ENCODE measurements around the gene NCAPH2.
A peak's percentile ranks its signal among the peaks of the same experiment; 100 is the strongest.

The NCAPH2 gene

GRCh38 chr22:50471962-50472361 is 36.1 kb upstream of the NCAPH2 start:
- Histone ChIP-seq H3K4me3 (no peak overlapping the region), H3K36me3 (ENCODE audit: insufficient read depth, low read length) (peaks cover 5% of the 10 kb centered on the region; the same call in 1 of the 2 replicates), H3K27ac (no peak overlapping the region), H3K9ac (ENCODE audit: insufficient read length) (no peak overlapping the region), H3K9me3 (ENCODE audit: low read depth, low read length) (no peaks in the 10 kb centered on the region)
- TF ChIP-seq FOXP2 (optimal IDR thresholded peaks at IDR 0.05; ENCODE audit: control extremely low read depth, extremely low read length, insufficient read depth) (no peak), POLR2AphosphoS5 (IDR thresholded peaks at IDR 0.05; ENCODE audit: borderline replicate concordance, low read depth, low read length) (no peak), EZH2 (IDR thresholded peaks at IDR 0.05) (no peak)
- no peak for DNase-seq (ENCODE audit: low read depth, low spot score)

GRCh38 chr22:50473088-50473487 is 34.9 kb upstream of the NCAPH2 start:
- H3K4me3 ChIP-seq: peak overlapping the region; percentile 91

GRCh38 chr22:50473855-50474671 is 34.0 kb upstream of the NCAPH2 start:
- no peaks in the 10 kb centered on the region for H3K36me3 ChIP-seq (ENCODE audit: insufficient read depth, low read length)
- H3K27ac ChIP-seq: no peak overlapping the region
- TF ChIP-seq FOXP2 (optimal IDR thresholded peaks at IDR 0.05; ENCODE audit: control extremely low read depth, extremely low read length, insufficient read depth) (no peak), POLR2AphosphoS5 (IDR thresholded peaks at IDR 0.05; ENCODE audit: borderline replicate concordance, low read depth, low read length) (no peak), EZH2 (IDR thresholded peaks at IDR 0.05) (no peak)
- no peak for DNase-seq (ENCODE audit: low read depth, low spot score)
- H3K9ac ChIP-seq (ENCODE audit: insufficient read length): peak overlapping the region; percentile 90
- no peaks in the 10 kb centered on the region for H3K9me3 ChIP-seq (ENCODE audit: low read depth, low read length)
- peak overlapping the region; percentile 91 for H3K4me3 ChIP-seq

More at GRCh38 chr22:50473088-50473487, 34.9 kb upstream of the NCAPH2 start:
- H3K27ac ChIP-seq: no peak overlapping the region
- DNase-seq (ENCODE audit: low read depth, low spot score): no peak
- no peaks in the 10 kb centered on the region for H3K9me3 ChIP-seq (ENCODE audit: low read depth, low read length)
- TF ChIP-seq EZH2 (IDR thresholded peaks at IDR 0.05): no peak
- TF ChIP-seq FOXP2 (optimal IDR thresholded peaks at IDR 0.05; ENCODE audit: control extremely low read depth, extremely low read length, insufficient read depth): no peak
- no peak for TF ChIP-seq POLR2AphosphoS5 (IDR thresholded peaks at IDR 0.05; ENCODE audit: borderline replicate concordance, low read depth, low read length)
- no peaks in the 10 kb centered on the region; the same call in 1 of the 2 replicates for H3K36me3 ChIP-seq (ENCODE audit: insufficient read depth, low read length)
- H3K9ac ChIP-seq (ENCODE audit: insufficient read length): no peak overlapping the region

GRCh38 chr22:50474710-50475651 is 33.0 kb upstream of the NCAPH2 start, which contains the start of gene SBF1:
SBF1 (minus strand) TSS chr22:50475035; CDS start chr22:50474840, 195 bp downstream.
- Histone ChIP-seq H3K9ac (ENCODE audit: insufficient read length) (peak within 1 kb of the TSS; percentile 90), H3K27ac (peak within 1 kb of the TSS; percentile 19; the same call in 1 of the 2 replicates), H3K4me3 (peak within 1 kb of the TSS; percentile 91), H3K9me3 (ENCODE audit: low read depth, low read length) (no peaks in the 10 kb centered on the region), H3K36me3 (ENCODE audit: insufficient read depth, low read length) (no peaks in the 10 kb centered on the region)
- TF ChIP-seq EZH2 (IDR thresholded peaks at IDR 0.05) (no peak), POLR2AphosphoS5 (IDR thresholded peaks at IDR 0.05; ENCODE audit: borderline replicate concordance, low read depth, low read length) (peak; percentile 42; the same call in 1 of the 2 replicates), FOXP2 (optimal IDR thresholded peaks at IDR 0.05; ENCODE audit: control extremely low read depth, extremely low read length, insufficient read depth) (no peak)
- no peak for DNase-seq (ENCODE audit: low read depth, low spot score)

GRCh38 chr22:50475652-50476002 is 32.4 kb upstream of the NCAPH2 start:
- Histone ChIP-seq H3K36me3 (ENCODE audit: insufficient read depth, low read length) (no peaks in the 10 kb centered on the region), H3K27ac (no peak overlapping the region), H3K9me3 (ENCODE audit: low read depth, low read length) (no peaks in the 10 kb centered on the region), H3K4me3 (peak overlapping the region; percentile 91), H3K9ac (ENCODE audit: insufficient read length) (no peak overlapping the region)
- TF ChIP-seq EZH2 (IDR thresholded peaks at IDR 0.05): no peak
- TF ChIP-seq FOXP2 (optimal IDR thresholded peaks at IDR 0.05; ENCODE audit: control extremely low read depth, extremely low read length, insufficient read depth): no peak
- TF ChIP-seq POLR2AphosphoS5 (IDR thresholded peaks at IDR 0.05; ENCODE audit: borderline replicate concordance, low read depth, low read length): no peak
- DNase-seq (ENCODE audit: low read depth, low spot score): no peak

GRCh38 chr22:50476868-50477267 is 31.2 kb upstream of the NCAPH2 start:
- no peak overlapping the region for H3K27ac ChIP-seq
- no peaks in the 10 kb centered on the region for H3K36me3 ChIP-seq (ENCODE audit: insufficient read depth, low read length)
- H3K9me3 ChIP-seq (ENCODE audit: low read depth, low read length): no peaks in the 10 kb centered on the region
- TF ChIP-seq FOXP2 (optimal IDR thresholded peaks at IDR 0.05; ENCODE audit: control extremely low read depth, extremely low read length, insufficient read depth) (no peak), POLR2AphosphoS5 (IDR thresholded peaks at IDR 0.05; ENCODE audit: borderline replicate concordance, low read depth, low read length) (no peak), EZH2 (IDR thresholded peaks at IDR 0.05) (no peak)
- no peak overlapping the region for H3K4me3 ChIP-seq
- no peak for DNase-seq (ENCODE audit: low read depth, low spot score)
- no peak overlapping the region for H3K9ac ChIP-seq (ENCODE audit: insufficient read length)

- Histone ChIP-seq H3K9ac (ENCODE audit: insufficient read length) (no peak overlapping the region), H3K4me3 (no peak overlapping the region), H3K36me3 (ENCODE audit: insufficient read depth, low read length) (no peaks in the 10 kb centered on the region; the same call in 1 of the 2 replicates), H3K27ac (no peak overlapping the region), H3K9me3 (ENCODE audit: low read depth, low read length) (no peaks in the 10 kb centered on the region)
- no peak for DNase-seq (ENCODE audit: low read depth, low spot score)
- no peak for TF ChIP-seq POLR2AphosphoS5 (IDR thresholded peaks at IDR 0.05; ENCODE audit: borderline replicate concordance, low read depth, low read length)
- no peak for TF ChIP-seq FOXP2 (optimal IDR thresholded peaks at IDR 0.05; ENCODE audit: control extremely low read depth, extremely low read length, insufficient read depth)
- TF ChIP-seq EZH2 (IDR thresholded peaks at IDR 0.05): no peak
Observed at GRCh38 chr22:50477923-50478322, 30.1 kb upstream of the NCAPH2 start.

- Histone ChIP-seq H3K27ac (no peak overlapping the region), H3K9ac (ENCODE audit: insufficient read length) (no peak overlapping the region), H3K4me3 (no peak overlapping the region), H3K9me3 (ENCODE audit: low read depth, low read length) (no peaks in the 10 kb centered on the region), H3K36me3 (ENCODE audit: insufficient read depth, low read length) (no peaks in the 10 kb centered on the region; the same call in 1 of the 2 replicates)
- TF ChIP-seq POLR2AphosphoS5 (IDR thresholded peaks at IDR 0.05; ENCODE audit: borderline replicate concordance, low read depth, low read length) (no peak), FOXP2 (optimal IDR thresholded peaks at IDR 0.05; ENCODE audit: control extremely low read depth, extremely low read length, insufficient read depth) (no peak), EZH2 (IDR thresholded peaks at IDR 0.05) (no peak)
- DNase-seq (ENCODE audit: low read depth, low spot score): no peak
Observed at GRCh38 chr22:50479721-50480120, 28.3 kb upstream of the NCAPH2 start.

All from SK-N-MC (cell line).